Raji (cell line): ENCODE measurements around the gene LSP1.

ENCODE experiments used
- POLR2A ChIP-seq: IDR thresholded peaks from 2 replicates; pipeline ENCODE4 v1.6.1; 2011; ENCODE audit warnings: low read depth, low read length, control low read depth; ENCODE audit not compliant: insufficient read depth

LSP1 gene

DNA sequence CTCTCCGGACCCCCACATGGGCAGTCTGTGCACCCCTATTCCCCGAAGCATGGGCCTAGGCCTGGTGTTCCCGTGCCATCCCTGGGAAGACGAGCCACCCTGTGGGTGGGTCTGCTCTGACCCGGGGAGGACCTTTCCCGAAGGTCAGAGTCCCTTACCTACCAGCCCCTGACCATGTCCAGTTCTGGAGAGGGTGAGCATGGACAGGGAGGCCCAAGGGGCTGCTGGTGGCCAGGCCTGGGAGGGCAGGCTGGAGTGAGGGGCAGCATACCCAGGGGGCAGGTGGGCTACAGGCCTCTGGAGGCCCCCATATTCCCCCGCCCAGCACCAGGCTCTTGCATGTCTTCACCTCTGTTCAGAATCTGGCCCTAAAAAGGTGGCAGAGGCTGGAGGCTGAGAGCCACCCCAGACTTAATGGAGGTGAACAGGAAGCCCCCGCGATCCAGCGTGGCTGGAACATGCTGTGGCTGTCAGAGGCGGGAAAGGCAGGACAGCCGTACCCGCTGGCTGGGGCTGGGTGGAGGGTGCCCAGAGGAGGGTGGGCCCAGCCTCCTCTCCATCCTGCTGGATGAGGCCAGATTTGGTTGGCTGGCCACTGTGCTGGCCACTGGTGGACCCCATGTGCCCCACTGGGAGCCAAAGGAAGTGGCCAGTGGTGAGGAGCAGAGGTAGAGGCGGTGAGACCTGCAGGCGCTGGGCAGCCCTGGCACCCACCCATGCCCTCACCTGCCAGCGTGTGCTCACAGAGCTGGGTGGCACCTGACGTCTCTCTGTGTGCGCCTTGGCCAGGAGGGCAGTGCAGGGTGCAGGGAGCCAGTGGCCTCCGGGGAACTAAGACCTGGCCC lies 29.3 kb upstream of the LSP1 start:
- no peak for TF ChIP-seq POLR2A

DNA sequence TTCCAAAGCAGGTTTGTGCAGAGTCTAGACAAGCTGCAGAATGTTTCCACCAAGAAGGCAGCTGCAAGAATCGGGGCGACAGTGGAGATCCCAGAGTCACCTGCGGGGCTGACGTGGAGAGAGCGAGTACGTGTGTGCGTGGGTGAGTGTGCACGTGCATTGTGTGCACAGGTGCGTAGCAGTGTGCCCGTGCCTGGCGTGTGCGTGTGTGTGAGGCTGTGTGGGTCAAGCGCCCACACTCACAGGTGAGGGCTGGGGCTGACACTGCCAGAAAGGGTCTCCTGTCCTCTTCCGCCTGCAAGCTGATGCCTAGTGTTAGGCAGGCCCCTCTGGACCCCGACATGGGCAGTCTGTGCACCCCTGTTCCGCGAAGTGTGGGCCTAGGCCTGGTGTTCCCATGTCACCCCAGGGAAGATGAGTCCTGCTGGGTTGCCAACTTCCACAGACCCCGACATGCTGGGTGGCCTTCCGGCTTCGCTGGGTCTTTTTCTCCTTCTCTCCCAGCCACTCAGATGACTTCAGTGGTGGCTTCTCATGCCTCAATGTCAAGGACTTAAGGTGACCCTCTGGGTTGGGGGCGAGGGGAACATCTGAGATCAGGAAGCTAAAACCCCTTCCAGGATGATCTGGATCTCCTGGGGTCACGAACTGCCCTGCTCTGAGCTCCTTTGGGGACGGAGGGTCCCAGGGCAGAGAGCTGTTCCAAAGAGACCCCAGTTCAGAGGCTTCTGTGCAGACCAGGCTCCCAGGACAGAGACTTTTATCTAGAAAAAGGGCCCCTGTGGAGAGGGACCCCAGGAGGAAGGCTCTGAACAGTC lies 28.5 kb upstream of the LSP1 start:
- TF ChIP-seq POLR2A: no peak

DNA sequence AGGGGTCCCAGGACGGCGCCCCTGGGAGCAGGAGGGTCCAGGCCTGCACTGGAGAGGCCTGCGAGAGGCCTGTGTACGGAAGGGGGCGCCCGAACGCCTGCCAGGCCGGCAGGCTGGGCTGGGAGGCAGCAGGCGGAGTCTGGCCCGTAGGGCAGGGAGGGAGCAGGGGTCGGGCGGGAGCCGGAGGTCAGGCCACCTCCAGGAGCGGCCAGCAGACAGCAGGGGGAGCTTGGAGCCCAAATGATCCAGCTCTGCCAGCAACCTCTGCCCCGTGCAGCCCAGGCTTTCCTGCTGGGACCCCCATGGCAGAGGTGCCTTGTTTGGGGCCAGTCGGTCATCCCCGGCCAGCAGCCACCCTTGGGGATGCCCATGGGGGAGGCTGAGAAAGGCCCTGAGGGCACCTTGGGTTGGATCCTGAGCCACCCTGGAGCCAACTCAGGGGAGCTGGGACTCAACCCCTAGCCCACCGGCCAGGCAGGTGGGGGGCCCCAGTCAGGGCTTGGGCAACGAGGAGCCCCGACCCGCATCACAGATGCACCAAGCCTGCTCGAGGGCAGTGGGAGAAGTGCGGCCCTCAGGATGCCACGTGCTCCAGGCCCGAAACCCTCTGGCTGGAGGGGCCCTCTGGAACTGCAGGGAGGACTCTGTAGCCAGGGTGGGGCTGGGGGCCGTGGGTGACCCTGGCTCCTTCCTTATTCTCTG lies 27.7 kb upstream of the LSP1 start:
- TF ChIP-seq POLR2A: no peak

DNA sequence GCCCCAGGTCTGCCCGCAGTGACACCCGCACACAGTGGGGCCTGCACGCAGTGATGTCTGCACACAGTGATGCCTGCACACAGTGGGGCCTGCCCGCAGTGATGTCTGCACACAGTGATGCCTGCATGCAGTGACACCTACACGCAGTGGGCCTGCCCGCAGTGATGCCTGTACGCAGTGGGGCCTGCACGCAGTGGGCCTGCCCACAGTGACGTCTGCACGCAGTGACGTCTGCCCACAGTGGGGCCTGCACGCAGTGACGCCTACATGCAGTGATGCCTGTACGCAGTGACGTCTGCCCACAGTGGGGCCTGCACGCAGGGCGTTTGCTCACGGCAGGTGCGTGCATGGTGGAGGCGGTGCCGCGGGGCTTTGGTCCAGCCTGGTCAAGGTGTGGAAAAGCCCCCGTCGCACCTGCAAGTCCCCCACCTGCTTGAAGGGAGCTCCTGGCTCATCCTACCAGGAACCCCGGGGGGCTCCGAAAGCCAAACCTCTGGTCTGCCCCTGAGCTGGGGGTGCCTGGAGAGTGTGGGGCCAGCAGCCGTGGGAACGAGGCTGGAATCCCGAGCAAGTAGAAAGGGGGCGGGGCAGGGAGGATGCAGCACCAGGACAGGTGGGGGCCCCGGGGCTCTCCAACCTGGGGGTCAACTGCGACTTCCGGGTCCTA lies 27.0 kb upstream of the LSP1 start:
- TF ChIP-seq POLR2A: no peak

DNA sequence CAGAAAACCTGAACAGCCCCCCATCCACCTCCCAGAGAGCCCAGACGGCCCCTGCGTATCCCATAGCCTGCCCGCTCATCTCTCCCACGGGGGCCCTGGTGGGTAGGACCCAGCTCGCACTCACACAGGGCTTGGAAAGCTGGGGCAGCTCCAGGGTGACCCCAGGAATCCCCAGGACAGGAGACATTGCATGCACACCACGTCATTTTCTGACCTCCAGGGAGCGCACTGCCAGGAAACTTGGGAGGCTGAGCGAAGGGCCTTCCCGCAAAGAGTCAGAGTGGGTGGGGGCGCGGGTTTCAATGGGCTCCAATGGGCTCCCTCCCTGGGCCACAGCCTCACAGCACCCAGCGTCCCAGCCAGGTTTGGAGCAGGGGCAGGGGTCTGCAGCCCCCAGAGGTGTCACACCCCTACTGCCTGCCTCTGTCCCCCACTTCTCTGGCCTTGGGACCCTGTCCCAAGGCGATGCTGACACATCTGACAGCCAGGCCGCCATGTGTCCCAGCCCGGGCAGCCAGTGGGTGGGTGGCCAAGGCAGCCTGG lies 26.3 kb upstream of the LSP1 start:
- no peak for TF ChIP-seq POLR2A

DNA sequence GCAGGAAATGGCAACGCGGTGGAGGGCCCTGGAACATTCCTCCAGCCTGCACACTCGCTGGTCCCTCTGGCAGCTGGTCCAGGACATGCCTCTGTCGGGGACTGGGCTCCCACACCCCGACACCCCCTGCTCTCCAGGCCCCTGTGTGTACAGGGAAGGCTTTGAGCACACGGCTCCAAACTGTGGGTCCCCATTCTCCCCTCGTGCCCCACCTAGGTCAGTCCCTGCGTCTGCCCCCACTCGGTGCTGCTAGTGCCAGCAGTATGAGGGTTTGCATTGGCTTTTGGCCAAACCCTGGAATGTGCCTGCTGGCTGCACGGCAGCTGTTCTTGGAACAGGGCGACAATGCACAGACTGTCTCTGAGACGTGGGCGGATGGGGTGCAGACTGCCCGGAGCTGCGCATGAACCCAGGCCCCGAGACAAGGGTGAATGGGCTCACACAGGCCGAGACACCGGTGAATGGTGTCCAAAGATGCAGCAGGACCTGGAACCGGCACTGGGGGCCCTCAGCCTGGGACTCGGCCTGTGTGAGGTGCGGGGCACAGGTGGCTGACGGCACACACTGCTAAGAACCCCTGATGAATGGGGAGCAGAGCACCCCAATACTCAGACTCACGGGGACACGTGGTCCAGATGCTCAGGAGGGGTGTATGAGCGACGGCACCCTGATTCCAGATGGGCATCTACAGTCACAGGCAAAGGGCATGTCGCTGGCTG lies 25.6 kb upstream of the LSP1 start:
- TF ChIP-seq POLR2A: no peak

GRCh38 chr11:1827931-1828330 lies 25.0 kb upstream of the LSP1 start:
- TF ChIP-seq POLR2A: no peak

GRCh38 chr11:1828542-1828941 lies 24.3 kb upstream of the LSP1 start:
- TF ChIP-seq POLR2A: no peak

DNA sequence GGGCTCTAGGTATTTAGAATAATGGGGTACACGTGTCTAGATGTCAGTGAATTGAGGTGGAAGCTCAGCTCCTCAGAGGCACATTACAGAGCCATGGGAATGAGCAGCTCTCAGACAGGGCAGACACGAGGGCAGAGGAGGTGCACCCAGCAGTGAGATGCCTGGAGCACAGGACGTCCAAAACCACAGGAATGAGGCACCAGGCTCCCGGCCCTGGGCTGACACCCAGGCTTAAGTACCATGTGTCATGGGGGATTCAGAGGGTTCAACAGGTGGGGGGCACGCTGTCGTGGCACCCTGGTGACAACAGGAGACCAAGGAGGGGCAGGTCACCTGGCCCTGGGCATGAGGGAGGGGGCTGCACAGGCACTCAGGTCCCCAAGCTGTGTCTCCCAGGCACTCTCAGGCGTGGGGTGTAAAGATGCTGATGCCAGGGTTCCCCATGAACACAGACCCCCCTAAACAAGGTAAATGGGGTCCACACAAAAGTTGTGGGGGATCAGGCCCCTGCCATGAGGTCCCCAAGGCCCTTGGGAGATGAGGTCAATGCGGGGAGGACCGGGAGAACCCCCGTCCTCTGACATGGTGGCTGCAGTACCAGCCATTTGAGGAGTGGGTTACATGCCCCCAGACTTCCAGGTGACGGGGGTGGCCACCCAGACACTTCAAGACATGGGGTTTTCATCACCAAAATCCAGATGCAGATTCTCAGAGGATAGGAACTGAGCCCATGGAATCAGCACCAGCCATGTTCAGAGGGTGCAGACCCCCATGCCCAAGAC lies 23.7 kb upstream of the LSP1 start:
- TF ChIP-seq POLR2A: no peak

DNA sequence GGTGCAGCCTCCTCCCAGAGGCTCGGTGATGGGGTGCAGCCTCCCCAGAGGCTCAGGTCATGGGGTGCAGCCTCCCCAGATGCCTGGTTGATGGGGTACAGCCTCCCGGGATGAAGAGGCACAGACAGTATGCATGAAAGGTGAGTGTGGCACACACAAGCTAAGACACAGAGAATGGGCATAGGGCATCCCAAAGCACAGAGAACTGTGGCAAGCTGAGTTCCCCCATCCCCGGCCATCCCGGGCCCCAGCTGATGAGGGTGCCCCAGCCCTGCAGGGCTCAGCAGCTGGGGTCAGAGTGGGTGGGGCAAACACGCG lies 22.9 kb upstream of the LSP1 start:
- TF ChIP-seq POLR2A: no peak

DNA sequence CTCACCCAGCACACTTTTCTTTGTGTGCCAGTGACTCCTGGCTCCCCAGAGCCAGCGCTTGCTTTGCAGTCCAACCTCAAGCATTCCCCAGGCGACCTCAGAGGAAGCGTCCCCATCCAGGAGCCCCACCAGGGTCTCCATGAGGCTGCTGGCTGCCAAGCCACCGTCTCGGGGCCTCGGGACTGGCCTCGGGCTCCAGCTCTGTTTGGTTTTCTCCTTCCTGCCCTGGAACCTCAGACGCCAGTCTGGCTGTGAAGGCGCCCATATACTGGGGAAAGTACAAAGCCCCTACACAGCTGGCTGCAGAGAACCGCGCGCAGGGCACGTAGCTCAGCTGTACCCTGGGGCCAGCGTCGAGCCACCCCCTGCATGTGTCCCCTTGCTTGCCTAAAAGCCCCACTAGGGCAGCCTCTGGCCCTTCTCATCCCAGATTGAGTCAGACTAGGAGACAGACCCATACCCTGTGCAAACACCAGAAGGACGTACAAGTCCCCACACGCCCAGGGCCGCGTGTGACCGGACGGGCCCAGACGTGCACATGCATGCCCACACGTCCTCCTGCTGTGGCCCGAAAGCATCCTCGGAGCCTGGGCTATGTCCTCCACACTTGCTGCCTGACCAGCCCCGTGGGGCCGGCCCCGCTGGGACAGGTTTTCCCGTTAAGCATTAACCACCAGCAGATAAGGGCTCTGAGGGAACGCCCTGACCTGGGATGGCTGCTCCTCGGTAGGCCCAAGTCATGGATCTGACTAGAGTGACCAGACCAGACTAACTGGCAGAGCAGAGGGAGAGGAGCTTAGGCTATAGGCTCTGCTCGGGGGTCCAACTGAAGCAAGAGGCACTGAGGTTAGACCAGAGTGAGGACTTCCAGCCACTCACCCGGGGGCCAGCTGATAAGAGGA lies 22.3 kb upstream of the LSP1 start:
- no peak for TF ChIP-seq POLR2A

DNA sequence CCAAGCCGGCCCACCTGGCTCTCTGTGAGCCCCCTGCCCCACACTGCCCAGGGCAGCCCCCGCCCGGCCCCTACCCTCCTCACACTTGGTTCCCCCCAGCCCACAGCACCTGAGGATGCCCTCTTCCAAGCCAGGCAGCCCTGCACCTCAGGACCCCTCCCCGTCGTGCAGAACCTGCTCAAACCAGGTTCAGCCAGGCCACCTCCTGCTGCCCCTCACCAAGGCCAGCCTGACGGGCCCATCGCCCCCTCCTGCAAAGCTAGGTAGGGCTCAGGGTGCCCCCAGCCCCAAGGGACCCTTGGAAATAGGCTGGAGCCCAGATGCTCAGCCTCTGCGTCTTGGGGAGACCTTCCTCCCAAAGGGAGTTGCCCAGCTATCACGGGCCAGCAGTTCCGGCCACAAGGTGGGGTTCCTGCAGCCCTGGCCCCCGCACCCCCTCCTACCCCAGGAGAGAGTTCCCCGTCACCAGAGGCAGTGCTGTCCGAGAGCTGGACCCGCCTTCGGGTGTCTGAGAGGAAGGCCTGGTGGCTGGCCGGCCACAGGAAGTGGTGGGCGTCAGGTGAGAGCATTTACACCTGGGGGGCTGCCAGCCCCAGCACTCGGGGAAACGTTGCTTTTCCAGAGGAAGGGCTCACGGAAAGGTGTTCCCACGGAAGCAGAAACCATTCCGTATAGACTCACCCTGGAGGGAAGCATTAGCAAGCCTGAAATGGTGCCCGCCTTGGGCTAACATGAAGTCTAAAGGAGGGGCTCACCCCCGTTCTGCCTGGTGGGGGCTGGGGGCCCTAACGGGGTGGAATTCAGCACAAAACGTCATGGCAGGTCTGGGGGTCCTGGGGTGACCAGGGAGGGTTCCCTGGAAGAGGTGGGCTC lies 21.3 kb upstream of the LSP1 start:
- no peak for TF ChIP-seq POLR2A
